Measurements from ENCODE around the gene TIMMDC1. TPM values are rescaled to one million over a fixed set of nuclear protein-coding genes. Genes with fewer than 3 reads are reported as not detected.

TIMMDC1 gene
- total RNA-seq, 4 donors from 2014 or later: 25.7 to 50.8 (median 35.0) TPM

DNA sequence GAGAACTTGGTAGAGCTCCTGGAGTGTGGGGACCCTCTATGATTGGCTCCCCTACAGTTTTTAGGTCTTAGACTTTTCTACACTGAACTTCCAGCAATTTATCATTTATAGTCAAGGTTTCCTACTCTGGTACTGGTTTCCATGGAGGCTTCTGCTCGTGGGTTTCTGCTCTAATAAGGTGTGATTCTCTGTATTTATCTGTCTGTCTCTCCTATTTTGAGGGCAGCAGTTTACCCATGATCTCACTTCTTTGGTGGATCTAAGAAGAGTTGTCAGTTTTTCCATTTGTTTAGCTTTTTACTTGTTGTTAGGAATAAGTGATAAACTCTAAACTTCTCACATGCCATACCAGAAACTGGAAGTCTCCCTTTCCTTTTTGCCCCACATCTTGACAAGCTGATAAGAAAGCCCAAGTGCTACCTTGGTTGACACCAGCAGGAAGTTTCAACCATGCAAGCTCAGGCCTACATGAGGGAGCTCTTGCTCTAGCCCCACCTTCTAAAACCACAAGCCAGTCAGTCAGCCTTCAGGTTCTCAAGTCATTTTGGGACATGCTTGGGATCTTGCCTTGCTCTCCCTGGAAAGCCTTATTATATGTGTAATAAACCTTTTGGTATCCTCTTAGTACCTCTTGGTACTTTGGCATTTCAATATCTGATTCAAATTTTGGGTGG lies 10.0 kb downstream of the TIMMDC1 start:
- Histone ChIP-seq H3K4me1 (no peaks in the 10 kb centered on the region), H3K36me3 (peaks cover 0 to 45% (median 18%) of the 10 kb centered on the region in 4 donors), H3K9me3 (no peaks in the 10 kb centered on the region), H3K27me3 (no peaks in the 10 kb centered on the region), H3K27ac (no peak overlapping the region), H3K4me3 (no peak overlapping the region)
- intact Hi-C loops (cut with DNase I; ENCODE audit: low total_unique reads): no loop called here
- TF ChIP-seq EP300 (IDR thresholded peaks at IDR 0.05; ENCODE audit: low read depth) (no peak), POLR2A (IDR thresholded peaks at IDR 0.05) (no peak), POLR2AphosphoS5 (IDR thresholded peaks at IDR 0.05) (no peak)
- TF ChIP-seq, protein P1, sequence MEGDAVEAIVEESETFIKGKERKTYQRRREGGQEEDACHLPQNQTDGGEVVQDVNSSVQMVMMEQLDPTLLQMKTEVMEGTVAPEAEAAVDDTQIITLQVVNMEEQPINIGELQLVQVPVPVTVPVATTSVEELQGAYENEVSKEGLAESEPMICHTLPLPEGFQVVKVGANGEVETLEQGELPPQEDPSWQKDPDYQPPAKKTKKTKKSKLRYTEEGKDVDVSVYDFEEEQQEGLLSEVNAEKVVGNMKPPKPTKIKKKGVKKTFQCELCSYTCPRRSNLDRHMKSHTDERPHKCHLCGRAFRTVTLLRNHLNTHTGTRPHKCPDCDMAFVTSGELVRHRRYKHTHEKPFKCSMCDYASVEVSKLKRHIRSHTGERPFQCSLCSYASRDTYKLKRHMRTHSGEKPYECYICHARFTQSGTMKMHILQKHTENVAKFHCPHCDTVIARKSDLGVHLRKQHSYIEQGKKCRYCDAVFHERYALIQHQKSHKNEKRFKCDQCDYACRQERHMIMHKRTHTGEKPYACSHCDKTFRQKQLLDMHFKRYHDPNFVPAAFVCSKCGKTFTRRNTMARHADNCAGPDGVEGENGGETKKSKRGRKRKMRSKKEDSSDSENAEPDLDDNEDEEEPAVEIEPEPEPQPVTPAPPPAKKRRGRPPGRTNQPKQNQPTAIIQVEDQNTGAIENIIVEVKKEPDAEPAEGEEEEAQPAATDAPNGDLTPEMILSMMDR (IDR thresholded peaks at IDR 0.05): no peak
- in situ Hi-C loops (cut with MboI; ENCODE audit: low pct_ligation_motif_present in 1 of 4, low pct_unique_long_range_greater_than_20kb in 1 of 4, low sequenced_read_pairs in 3 of 4): loop anchor here in 1 of 4 donors (25.0 kb wide), 1 partner anchor 179 kb away; the partner anchor contains the start of gene COX17
- WGBS, 2 donors (ENCODE audit: low coverage in 1 of 2): 60 to 88% methylated on average over 1 of the region's 1 CpG
- no peak for DNase-seq

DNA sequence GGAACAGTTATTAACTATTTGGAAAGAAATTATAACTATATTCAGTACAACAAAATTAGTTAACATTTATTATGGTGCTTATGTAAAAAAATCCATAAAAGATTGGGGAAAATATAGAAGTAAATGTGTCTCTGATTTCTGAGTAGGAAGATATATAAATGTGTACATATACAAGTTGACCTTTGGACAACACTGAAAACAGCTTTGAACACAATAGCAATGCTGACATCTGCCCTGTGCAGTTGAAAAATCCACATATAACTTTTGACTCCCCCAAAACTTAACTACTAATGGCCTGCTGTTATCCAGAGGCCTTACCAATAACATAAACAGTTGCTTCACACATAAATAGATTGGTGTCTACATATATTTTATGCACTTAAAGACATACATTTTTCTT lies 12.3 kb downstream of the TIMMDC1 start:
- Histone ChIP-seq H3K4me3 (no peak overlapping the region), H3K4me1 (no peaks in the 10 kb centered on the region), H3K36me3 (peaks cover 0 to 41% (median 14%) of the 10 kb centered on the region in 4 donors), H3K27ac (no peak overlapping the region), H3K9me3 (no peaks in the 10 kb centered on the region), H3K27me3 (no peaks in the 10 kb centered on the region)
- intact Hi-C loops (cut with DNase I; ENCODE audit: low total_unique reads) (no loop called here), in situ Hi-C loops (cut with MboI; ENCODE audit: low pct_ligation_motif_present in 1 of 4, low pct_unique_long_range_greater_than_20kb in 1 of 4, low sequenced_read_pairs in 3 of 4) (loop anchor here in 1 of 4 donors (25.0 kb wide), 1 partner anchor 177 kb away; the partner anchor contains the start of gene COX17)
- no peak for DNase-seq
- TF ChIP-seq POLR2AphosphoS5 (IDR thresholded peaks at IDR 0.05): no peak
- TF ChIP-seq POLR2A (IDR thresholded peaks at IDR 0.05): no peak
- TF ChIP-seq EP300 (IDR thresholded peaks at IDR 0.05; ENCODE audit: low read depth): no peak
- TF ChIP-seq, protein P1 (IDR thresholded peaks at IDR 0.05): no peak

DNA sequence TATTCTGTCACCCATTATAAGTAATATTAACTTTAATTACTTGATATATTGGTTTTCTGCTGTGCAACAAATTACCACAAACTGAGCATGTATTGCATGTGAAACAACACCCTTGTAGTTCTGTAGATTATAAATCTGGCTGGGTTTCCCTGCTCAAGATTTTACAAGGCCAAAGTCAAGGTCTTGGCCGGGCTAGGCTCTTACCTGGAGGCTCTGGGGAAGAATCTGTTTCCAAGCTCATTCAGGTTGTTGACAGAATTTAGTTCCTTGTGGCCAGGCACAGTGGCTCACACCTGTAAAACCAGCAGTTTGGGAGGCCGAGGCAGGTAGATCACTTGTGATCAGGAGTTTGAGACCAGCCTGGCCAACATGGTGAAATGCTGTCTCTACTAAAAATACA lies 16.3 kb downstream of the TIMMDC1 start:
- Histone ChIP-seq H3K4me1 (no peaks in the 10 kb centered on the region), H3K36me3 (peaks cover 0 to 45% (median 21%) of the 10 kb centered on the region in 4 donors), H3K27ac (peak overlapping the region in 2 of 4 donors; percentile 25 to 44), H3K27me3 (no peaks in the 10 kb centered on the region), H3K4me3 (no peak overlapping the region), H3K9me3 (no peaks in the 10 kb centered on the region)
- intact Hi-C loops (cut with DNase I; ENCODE audit: low total_unique reads): no loop called here
- in situ Hi-C loops (cut with MboI; ENCODE audit: low pct_ligation_motif_present in 1 of 4, low pct_unique_long_range_greater_than_20kb in 1 of 4, low sequenced_read_pairs in 3 of 4): loop anchor here in 1 of 4 donors (25.0 kb wide), 1 partner anchor 173 kb away; the partner anchor contains the start of gene COX17
- 76 to 80% methylated on average over 1 to 2 of the region's 2 CpGs for WGBS, 2 donors (ENCODE audit: low coverage in 1 of 2)
- TF ChIP-seq EP300 (IDR thresholded peaks at IDR 0.05; ENCODE audit: low read depth) (no peak), POLR2A (IDR thresholded peaks at IDR 0.05) (no peak)
- TF ChIP-seq, protein P1 (IDR thresholded peaks at IDR 0.05): no peak
- DNase-seq: no peak

DNA sequence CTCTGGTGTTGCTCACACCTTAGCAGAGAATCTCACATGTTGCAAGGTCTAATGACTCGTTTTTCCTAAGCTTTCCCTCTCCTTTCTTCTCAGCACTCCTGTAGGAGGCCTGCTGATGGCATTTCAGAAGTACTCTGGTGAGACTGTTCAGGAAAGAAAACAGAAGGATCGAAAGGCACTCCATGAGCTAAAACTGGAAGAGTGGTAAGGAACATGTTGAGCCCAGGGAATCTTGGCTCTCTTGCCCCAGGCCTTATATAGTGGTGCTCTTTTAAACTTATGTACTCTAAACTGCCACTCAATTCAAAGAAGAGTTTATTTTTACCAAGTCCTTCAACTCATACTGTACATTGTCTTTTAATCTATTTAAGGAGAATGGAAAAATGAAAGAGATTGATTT lies 18.8 kb downstream of the TIMMDC1 start:
- H3K9me3 ChIP-seq: no peaks in the 10 kb centered on the region
- H3K36me3 ChIP-seq: peaks cover 0 to 67% (median 24%) of the 10 kb centered on the region in 4 donors
- intact Hi-C loops (cut with DNase I; ENCODE audit: low total_unique reads): no loop called here
- 68 to 76% methylated on average over 2 of the region's 2 CpGs for WGBS, 2 donors (ENCODE audit: low coverage in 1 of 2)
- no peaks in the 10 kb centered on the region for H3K4me1 ChIP-seq
- no peak for DNase-seq
- peak overlapping the region in 1 of 4 donors; percentile 28 for H3K27ac ChIP-seq
- H3K27me3 ChIP-seq: no peaks in the 10 kb centered on the region
- no peak overlapping the region for H3K4me3 ChIP-seq
- TF ChIP-seq POLR2A (IDR thresholded peaks at IDR 0.05) (no peak), EP300 (IDR thresholded peaks at IDR 0.05; ENCODE audit: low read depth) (no peak), POLR2AphosphoS5 (IDR thresholded peaks at IDR 0.05) (no peak)
- TF ChIP-seq, protein P1 (IDR thresholded peaks at IDR 0.05): no peak
- in situ Hi-C loops (cut with MboI; ENCODE audit: low pct_ligation_motif_present in 1 of 4, low pct_unique_long_range_greater_than_20kb in 1 of 4, low sequenced_read_pairs in 3 of 4): loop anchor here in 1 of 4 donors (25.0 kb wide), 1 partner anchor 170 kb away; the partner anchor contains the start of gene COX17

Measured in transverse colon (tissue), 4 donors.